GM18502 (cell line): ENCODE data around the gene RXFP3.
"Not testable (repeated sequence)": the region's sequence is repeated elsewhere in the genome, so short reads cannot be mapped to it uniquely, and the experiment has no call there.

Experiments used
- ATAC-seq: cut with Tn5 transposase; IDR thresholded peaks from one replicate; pipeline ENCODE4 v1.9.1; 2021; ENCODE audit warnings: mild to moderate bottlenecking; ENCODE audit not compliant: unreplicated experiment, poor library complexity

RXFP3 gene, protein sequence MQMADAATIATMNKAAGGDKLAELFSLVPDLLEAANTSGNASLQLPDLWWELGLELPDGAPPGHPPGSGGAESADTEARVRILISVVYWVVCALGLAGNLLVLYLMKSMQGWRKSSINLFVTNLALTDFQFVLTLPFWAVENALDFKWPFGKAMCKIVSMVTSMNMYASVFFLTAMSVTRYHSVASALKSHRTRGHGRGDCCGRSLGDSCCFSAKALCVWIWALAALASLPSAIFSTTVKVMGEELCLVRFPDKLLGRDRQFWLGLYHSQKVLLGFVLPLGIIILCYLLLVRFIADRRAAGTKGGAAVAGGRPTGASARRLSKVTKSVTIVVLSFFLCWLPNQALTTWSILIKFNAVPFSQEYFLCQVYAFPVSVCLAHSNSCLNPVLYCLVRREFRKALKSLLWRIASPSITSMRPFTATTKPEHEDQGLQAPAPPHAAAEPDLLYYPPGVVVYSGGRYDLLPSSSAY

DNA sequence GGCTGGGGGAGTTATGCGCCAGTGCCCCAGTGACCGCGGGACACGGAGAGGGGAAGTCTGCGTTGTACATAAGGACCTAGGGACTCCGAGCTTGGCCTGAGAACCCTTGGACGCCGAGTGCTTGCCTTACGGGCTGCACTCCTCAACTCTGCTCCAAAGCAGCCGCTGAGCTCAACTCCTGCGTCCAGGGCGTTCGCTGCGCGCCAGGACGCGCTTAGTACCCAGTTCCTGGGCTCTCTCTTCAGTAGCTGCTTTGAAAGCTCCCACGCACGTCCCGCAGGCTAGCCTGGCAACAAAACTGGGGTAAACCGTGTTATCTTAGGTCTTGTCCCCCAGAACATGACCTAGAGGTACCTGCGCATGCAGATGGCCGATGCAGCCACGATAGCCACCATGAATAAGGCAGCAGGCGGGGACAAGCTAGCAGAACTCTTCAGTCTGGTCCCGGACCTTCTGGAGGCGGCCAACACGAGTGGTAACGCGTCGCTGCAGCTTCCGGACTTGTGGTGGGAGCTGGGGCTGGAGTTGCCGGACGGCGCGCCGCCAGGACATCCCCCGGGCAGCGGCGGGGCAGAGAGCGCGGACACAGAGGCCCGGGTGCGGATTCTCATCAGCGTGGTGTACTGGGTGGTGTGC, at the start of gene RXFP3:
Gene RXFP3, plus strand, starts transcription at position 6 of the 636 bp plus-strand sequence. Its CDS starts 355 bp downstream, at position 361.
- no peak for ATAC-seq

DNA sequence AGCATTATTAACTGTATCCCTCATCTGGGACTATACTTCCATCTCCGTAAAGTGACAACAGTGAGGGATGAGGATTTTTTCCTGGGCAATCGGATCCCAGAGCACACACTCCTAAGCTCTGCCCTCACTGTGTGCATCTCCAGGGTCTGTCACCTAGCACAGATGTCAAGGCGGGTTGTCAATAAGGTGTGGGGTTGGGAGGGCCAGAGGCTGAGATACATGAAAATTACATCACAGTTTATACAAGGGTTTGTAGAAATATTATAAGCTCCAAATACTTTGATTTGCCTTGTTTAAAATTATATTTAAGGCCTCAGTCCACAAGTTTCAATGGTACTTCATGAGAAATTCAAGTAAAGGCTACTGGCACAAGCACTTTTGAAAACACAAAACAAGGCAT, 48.9 kb upstream of the RXFP3 start:
- ATAC-seq = no peak

DNA sequence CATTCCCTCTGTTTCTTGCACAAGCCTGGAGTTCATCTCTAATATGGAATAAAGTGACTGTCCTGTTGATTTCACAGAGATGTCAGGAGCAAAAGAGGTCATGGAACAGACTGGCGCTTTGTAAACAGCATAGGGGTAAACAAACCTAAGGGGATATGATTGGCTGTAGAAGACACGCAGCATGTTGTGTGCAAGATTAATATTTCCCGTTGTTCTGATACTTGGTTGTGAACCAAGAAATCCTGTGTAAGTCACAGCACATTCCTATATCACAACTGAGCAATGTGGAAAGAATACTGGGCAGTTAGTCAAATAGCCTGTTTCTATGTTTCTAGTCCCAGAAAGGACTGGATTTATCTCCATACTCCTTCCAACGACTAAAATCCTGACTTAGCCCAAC, 47.6 kb upstream of the RXFP3 start:
- no peak for ATAC-seq

DNA sequence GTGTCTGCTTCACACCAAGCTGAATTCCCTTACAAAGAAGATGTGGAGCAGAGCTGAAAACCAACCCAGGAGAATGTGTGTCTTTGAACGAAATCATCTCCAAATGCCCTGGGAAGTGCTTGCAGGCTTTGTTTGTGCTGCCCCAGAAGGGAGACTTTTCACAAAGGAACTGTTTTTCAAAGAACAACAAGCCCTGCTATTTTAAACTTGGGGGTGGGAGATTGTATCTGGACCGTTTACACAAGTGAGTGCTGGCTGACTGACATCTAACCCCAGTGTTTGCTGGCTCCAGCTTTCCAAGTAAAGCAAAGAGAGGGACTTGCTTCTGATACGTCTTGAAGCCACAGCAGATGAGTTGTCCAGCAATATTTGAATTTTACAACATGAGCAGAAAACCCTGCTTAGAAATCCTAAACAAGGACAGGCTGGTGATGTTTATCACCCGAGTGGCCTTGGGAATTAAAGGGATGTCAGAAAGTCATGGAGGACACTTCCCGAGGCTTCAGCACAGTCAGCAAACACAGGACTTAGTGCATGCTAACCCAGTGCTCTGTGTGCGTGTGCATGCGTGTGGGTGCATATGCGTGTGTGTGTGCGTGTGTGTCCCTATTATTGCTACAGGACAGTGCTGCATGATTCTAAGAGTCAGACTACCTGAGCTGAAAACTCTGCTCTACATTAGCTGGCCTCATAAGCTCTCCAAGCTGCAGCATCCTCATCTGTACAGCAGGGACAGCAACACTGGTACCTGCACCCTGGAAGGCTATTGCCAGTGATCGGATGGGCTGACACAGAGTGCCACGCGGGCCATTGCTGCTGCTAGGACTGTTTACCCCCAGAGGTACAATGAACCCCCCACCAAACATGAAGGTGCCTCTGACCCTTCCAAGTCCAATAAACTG, 45.8 kb upstream of the RXFP3 start:
- ATAC-seq = no peak

DNA sequence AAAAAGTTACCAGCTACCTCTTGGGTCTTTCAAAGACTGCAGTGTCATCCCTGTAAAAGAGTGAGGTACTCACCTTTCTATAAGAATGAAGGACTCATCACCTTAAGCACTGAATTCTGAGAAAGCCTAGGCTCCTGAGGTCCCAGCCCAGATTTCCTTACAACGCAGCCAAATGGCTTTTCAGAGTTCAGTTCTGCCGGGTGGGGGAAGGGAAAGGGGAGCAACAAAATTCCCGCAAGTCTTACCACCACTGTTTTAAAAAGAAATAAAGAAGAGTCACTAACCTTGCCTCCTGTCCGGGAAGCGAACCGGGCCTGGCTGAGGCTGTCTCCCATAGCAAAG, 44.8 kb upstream of the RXFP3 start:
- ATAC-seq = no peak

DNA sequence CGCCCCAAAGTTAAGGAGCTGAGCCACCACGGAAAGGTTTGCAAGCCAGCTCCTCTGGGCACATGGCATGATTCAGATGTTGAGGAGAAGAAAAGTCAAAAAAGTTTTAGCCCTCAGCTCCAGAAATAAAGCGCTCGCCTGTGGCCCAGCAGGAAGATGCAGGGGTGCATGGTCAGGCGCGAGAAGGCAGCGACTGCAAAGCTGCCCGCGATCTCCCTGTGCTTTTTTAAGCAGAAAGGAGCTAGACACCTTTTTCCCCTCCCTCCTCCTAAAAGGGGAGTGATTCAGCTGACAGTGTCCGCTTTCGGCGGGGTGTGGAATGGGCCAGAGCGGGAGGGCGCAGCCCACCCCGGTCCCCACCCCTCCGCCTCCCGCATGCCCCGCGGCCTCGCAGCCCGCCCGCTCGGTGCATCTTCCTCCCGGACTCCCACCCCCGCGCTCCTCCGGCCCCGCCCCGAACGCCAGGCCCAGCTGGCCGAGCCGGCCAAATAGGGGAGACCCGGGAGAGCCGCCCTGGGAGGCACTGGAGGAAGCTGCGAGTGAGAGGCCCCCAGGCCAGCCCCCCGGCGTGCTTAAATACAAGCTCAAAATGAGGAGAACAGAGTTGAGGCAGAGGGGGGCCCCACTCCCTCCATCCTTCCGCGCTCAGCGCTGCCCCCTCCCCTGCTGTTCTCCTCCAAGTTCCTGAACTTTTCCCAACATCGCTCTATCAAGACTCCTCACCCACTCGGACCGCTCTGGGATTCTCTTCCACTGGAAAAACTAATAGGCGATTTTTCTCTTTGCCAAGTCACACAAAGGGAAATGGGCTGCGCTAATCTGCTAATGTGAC, 44.2 kb upstream of the RXFP3 start, which contains the start of gene ADAMTS12:
Gene ADAMTS12, minus strand, starts transcription at position 203 of the 832 bp plus-strand sequence. Its CDS starts 134 bp downstream, at position 69.
- ATAC-seq = no peak

DNA sequence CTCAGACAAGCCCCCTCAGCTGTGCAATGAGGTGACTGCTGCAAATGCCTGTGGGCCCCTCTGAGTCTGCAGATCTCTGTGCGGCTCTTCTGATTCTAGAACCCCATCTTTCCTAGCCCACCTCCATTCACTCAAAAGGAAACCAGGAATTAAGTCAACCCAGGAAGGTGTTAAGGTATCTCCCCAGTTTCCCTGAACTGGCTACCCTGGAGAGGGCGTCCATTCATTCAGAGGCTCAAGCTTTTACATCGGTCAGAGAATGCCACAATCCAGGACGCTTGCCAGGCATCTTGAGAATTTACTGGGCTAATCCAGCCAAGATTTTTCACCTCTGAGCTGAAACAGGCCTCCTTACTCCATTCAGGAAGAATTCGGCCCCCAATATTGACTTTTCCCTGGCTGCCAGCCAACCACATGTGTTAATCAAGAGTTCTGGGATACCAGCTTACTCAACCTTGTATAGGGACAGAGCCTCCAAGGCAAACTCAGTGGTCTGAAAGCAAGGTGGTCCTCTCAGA, 43.5 kb upstream of the RXFP3 start:
- ATAC-seq = no peak

DNA sequence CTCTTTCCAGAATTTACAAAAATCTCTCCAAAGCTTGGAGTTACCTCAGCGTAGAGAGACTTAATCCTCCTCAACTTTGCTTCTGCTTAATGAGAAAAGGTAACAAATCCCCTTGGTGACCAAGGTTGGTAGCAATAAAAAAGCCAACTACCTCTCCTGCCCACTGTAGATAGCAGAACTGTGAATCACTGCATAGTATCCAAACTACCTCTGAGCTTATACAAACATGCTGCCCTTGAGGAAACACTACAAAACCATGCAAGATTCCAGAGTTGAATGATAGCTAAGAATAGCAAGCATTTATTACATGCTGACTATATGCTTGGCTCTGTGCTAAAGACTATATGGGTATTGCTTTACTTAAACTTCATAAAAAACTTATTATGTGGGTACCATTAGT, 41.6 kb upstream of the RXFP3 start:
- no peak for ATAC-seq

DNA sequence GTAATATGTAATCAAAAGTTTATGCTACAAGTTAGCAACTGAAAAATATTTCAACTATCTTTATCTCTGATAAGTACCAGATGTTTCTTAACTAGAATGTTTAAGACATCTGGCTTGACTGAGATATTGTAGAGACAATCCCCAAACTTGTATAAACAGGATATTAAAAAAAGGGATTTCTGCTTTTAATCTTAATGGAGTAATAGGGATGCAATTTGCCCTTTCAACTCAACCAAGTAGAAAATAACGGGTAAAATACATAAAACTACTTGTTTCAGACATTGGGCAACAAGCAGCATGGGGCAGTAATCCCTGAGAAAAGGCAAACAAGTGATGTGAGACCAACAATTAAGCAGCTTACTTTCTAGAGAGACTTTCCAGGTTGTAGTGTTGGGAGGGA, 35.0 kb upstream of the RXFP3 start:
- ATAC-seq = no peak

DNA sequence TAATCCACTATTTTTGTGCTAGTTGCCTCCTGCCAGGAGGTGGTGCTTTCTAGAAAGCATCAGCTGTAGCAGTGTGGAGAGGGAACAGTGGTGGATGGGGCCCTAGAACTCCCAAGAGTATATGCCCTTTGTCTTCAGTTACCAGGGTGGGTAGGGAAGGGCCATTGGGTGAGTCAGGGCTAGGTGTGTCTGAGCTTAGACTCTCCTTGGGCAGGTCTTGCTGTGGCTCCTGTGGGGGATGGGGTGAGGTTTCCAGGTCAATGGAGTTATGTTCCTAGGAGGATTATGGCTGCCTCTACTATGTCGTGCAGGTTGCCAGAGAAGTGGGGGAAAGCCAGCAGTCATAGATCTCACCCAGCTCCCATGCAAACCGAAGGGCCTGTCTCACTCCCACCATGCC, 33.1 kb upstream of the RXFP3 start:
- ATAC-seq = no peak

DNA sequence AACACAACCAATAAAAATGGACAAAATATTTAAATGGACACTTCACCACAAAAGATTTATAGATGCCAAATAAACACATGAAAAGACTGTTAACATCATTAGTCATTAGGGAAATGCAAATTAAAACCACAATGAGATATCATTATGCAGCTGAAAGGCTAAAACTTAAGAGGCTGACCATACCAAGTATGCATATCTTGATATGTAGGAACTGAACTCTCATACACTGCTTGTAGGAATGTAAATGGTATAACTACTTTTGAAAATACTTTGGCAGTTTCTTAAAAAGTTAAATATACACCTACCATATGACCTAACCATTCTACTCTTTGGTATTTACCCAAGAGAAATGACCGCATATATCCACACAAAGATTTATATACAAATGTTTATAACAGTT, 30.8 kb upstream of the RXFP3 start:
- no peak for ATAC-seq

DNA sequence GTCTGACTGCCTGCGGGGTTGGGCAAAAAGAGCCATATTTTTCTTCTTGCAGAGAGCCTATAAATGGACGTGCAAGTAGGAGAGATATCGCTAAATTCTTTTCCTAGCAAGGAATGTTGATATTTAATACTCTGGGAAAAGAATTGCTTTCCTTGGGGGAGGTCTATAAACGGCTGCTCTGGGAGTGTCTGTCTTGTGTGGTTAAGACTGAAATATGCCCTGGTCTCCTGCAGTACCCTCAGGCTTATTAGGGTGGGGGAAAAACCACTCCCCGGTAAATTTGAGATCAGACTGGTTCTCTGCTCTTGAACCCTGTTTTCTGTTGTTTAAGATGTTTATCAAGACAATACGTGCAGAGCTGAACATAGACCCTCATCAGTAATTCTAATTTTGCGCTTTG, 29.9 kb upstream of the RXFP3 start:
- ATAC-seq = not testable (repeated sequence)

DNA sequence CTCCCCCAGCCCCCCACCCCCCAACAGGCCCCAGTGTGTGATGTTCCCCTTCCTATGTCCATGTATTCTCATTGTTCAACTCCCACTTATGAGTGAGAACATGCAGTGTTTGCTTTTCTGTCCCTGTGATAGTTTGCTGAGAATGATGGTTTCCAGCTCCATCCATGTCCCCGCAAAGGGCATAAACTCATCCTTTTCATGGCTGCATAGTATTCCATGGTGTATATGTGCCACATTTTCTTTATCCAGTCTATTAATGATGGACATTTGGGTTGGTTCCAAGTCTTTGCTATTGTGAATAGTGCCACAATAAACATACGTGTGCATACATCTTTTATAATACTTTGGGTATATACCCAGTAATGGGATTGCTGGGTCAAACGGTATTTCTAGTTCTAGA, 21.3 kb upstream of the RXFP3 start:
- not testable (repeated sequence) for ATAC-seq

DNA sequence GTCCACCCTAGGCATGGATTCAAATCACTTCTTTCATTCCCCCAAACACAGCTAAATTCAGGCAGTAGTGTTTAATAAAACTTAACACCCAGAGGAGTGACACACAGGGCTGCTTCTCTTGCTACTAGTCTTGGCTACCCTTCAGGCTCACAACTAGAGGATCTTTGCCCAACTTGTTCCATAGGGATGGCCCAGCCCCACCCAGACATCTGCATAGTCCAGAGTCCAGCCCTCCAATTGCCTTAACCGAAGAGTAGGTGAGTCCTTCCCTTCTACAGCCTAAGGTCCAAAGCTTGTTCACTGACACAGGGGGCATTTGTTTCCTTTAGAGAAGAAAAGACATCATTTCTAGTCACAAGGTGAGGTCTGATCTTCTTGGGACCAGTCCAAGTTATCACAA, 15.2 kb upstream of the RXFP3 start:
- no peak for ATAC-seq

DNA sequence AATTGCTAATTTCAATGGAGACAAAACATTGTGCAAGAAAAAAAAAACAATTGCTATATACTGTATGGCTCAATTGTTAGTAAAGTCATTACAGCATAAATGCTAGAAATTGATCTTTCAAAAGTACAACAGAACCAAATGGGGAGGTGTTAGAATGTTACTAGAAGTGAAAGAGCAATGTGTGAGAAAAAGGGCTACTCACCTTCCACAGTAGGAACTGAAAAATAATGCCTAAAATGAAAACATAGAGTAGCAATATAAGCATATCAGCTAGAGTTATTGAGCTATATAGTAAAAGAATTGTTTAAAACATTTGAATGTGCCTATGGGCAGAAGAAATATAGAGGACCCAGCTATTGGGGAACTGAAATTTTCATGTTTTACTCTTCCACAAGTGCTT, 10.9 kb upstream of the RXFP3 start:
- peak; percentile 52 for ATAC-seq

DNA sequence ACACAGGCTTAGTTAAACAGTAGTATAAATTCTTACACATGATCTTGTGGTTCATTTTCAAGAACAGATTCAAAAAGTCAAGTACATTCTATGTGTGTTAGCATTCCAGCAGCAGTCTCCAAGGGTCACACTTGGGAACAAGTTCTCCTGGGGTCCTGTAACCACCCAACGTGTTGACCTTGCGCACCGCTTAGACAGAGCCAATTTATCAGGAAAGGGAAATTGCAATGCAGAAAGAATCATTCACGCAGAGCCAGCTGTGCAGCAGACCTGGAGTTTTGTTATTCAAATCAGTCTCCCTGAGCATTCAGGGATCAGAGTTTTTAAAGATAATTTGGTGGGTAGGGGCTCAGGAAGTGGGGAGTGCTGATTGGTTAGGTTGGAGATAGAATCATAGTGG, 8.5 kb upstream of the RXFP3 start:
- no peak for ATAC-seq

DNA sequence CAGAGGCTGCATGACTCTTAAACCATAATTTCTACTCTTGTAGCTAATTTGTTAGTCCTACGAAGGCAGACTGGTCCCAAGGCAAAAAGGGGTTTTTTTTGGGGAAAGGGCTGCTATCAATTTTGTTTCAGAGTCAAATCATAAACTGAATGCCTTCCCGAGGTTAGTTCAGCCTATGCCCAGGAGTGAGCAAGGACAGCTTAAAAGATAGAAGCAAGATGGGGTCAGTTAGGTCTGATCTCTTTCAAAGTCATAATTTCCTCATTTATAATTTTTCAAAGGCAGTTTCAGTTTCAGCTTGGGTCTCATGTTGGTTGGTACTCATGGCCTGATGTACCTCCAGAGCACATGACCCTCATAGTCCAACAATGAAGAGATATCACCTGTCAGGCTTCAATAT, 7.9 kb upstream of the RXFP3 start:
- no peak for ATAC-seq

DNA sequence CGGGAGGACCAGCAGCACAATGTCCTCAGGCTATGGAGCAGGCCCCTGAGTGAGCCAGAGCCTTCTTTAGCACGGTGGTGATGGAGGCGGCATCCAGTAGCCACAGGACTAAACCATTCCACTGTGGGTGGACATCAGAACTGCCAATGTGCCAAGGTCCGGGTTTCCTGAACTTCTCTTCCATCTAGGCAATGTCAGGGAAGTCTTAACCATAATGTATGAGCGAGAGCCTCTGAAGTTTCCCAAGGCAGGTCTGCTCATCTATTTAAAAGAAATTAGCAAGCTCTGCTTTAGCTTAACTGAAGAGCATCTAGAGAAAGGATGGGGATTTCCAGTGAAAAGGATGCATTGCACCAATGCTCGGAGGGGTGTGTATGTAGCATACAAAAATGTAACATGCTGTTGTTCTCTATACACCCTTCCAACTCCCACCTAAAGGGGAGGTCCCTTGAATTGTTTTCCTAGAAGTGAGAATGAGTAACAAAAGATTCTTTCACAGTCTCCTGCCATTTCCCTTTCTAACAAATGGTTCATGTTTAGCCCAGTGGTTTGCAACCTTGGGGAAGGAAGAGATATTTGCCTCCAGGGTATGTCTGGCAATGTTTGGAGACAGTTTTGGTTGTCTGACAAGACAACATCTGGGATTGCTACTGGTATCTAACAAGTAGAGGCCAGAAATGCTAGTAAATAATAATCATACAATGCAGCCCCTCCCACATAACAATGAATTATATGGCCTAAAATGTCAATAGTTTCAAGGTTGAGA, 6.1 kb upstream of the RXFP3 start:
- ATAC-seq = no peak

DNA sequence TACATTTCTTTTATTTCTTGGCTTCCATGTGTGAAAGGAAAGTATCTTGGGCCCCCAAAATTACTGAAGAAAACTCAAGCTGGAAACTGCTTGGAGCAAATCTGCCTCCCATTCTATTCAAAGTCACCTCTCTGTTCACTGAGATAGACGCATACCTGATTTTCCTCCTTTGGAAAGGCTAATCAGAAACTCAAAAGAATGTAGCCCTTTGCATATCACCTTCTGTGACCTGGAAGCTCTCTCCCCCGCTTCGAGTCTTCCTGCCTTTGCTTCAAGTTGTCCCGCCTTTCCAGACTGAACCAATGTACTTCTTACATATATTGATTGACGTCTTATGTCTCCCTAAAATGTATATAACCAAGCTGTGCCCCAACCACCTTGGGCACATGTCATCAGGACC, 5.0 kb upstream of the RXFP3 start:
- ATAC-seq = no peak
